ENCODE results near the gene MS4A4E. TPM values are rescaled to one million over a fixed set of nuclear protein-coding genes. Genes with fewer than 3 reads are reported as not detected.

MS4A4E gene
- total RNA-seq, 2 donors from 2014 or later, result 0.31 TPM; not detected in 1

DNA sequence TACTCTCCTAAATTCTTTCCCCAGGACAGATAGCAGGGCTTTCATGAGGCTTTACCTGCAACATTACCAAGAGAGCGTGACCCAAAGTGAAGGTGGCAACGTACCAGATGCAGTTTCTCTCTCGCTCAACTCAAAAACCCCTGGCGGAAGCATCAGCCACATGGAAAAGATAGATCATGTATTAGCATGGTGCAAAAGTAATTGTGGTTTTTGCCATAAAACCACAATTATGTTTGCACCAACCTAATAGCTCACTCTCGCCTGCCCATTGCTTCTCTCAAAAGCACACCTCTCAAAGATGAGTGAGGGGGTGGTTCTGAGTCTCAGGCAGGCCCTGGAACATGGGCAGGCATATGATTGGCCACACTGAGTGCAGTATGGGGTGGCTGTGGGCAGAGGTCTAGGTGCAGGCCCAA lies 67.1 kb downstream of the MS4A4E start:
- no peaks in the 10 kb centered on the region for H3K36me3 ChIP-seq (ENCODE audit: control insufficient read depth, insufficient read depth, low read length)
- no peaks in the 10 kb centered on the region for H3K9me3 ChIP-seq (ENCODE audit: control insufficient read depth, low read length)
- H3K4me3 ChIP-seq (ENCODE audit: low read length), result no peak overlapping the region
- Mint-ChIP-seq H3K27me3 (ENCODE audit: insufficient read depth) (no peaks in the 10 kb centered on the region), H3K4me3 (no peak overlapping the region), H3K36me3 (ENCODE audit: low read depth) (no peaks in the 10 kb centered on the region), H3K9me3 (no peaks in the 10 kb centered on the region), H3K4me1 (no peaks in the 10 kb centered on the region), H3K27ac (no peak overlapping the region)
- no peak overlapping the region for H3K9ac ChIP-seq (ENCODE audit: extremely low read depth, low read length, poor library complexity, severe bottlenecking)
- DNase-seq, result no peak
- TF ChIP-seq CTCF (conservative IDR thresholded peaks at IDR 0.05), result no peak
- 85 to 94% methylated on average over 2 to 5 of the region's 5 CpGs for WGBS, 2 experiments (ENCODE audit: insufficient coverage in 1 of 2, insufficient read length in 1 of 2)
- H3K4me1 ChIP-seq (ENCODE audit: control insufficient read depth, insufficient read depth, low read length), result no peaks in the 10 kb centered on the region
- no peaks in the 10 kb centered on the region for H3K27me3 ChIP-seq (ENCODE audit: control insufficient read depth, insufficient read depth, low read length, poor library complexity, severe bottlenecking)
- no peak overlapping the region for H3K27ac ChIP-seq (ENCODE audit: low read depth, low read length)

DNA sequence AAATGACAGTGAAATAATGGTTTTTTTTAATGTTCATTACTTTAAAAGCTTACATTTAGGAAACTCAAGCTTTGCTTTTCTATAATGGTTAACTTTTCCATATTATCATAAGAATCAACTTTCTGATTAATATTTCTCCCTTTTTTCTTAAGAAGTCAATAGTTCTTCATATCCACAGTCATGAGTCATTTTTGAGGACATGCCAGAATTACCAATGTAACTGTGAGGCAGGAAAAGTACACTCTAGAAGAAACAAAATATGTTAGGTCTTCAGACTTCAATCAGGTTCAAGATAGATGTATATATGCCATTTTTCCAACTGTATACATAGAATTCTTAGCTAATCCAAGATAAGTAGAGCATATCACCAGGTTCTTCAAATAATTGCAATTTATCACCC lies 70.9 kb downstream of the MS4A4E start:
- TF ChIP-seq CTCF (conservative IDR thresholded peaks at IDR 0.05), result no peak
- DNase-seq, result no peak
- Mint-ChIP-seq H3K36me3 (ENCODE audit: low read depth) (no peaks in the 10 kb centered on the region), H3K9me3 (peaks cover 29% of the 10 kb centered on the region), H3K27ac (no peak overlapping the region), H3K27me3 (ENCODE audit: insufficient read depth) (peaks cover 1% of the 10 kb centered on the region), H3K4me1 (no peaks in the 10 kb centered on the region), H3K4me3 (no peak overlapping the region)
- no peak overlapping the region for H3K4me3 ChIP-seq (ENCODE audit: low read length)
- no peak overlapping the region for H3K9ac ChIP-seq (ENCODE audit: extremely low read depth, low read length, poor library complexity, severe bottlenecking)
- no peaks in the 10 kb centered on the region for H3K36me3 ChIP-seq (ENCODE audit: control insufficient read depth, insufficient read depth, low read length)
- no peaks in the 10 kb centered on the region for H3K4me1 ChIP-seq (ENCODE audit: control insufficient read depth, insufficient read depth, low read length)
- no peak overlapping the region for H3K27ac ChIP-seq (ENCODE audit: low read depth, low read length)
- peaks cover 21% of the 10 kb centered on the region for H3K9me3 ChIP-seq (ENCODE audit: control insufficient read depth, low read length)
- no peaks in the 10 kb centered on the region for H3K27me3 ChIP-seq (ENCODE audit: control insufficient read depth, insufficient read depth, low read length, poor library complexity, severe bottlenecking)

DNA sequence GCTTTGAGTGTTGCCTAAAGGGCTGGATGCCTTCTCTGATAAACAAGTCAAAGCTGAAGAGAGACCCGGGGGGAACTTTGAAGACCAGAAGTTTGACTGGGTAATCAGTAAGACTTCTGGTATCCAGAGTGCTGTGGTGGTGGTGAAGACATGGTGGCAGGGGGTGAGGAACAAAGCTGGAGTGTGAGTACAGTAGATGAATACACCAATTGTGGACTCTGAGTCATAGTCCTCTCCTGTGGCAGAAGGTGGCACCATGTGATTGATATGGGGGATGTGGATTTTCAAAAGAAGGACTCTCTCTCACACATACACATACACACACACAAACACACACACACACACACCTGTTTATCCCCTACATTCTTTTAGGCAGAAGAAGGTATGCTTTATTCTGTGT lies 72.4 kb downstream of the MS4A4E start:
- 100% methylated on average over 1 of the region's 1 CpG for whole genome bisulfite sequencing, 2 experiments (ENCODE audit: insufficient coverage in 1 of 2, insufficient read length in 1 of 2)
- TF ChIP-seq CTCF (conservative IDR thresholded peaks at IDR 0.05), result no peak
- Histone ChIP-seq H3K4me3 (ENCODE audit: low read length) (no peak overlapping the region), H3K27ac (ENCODE audit: low read depth, low read length) (no peak overlapping the region), H3K9ac (ENCODE audit: extremely low read depth, low read length, poor library complexity, severe bottlenecking) (no peak overlapping the region), H3K9me3 (ENCODE audit: control insufficient read depth, low read length) (peaks cover 21% of the 10 kb centered on the region), H3K27me3 (ENCODE audit: control insufficient read depth, insufficient read depth, low read length, poor library complexity, severe bottlenecking) (no peaks in the 10 kb centered on the region), H3K36me3 (ENCODE audit: control insufficient read depth, insufficient read depth, low read length) (no peaks in the 10 kb centered on the region), H3K4me1 (ENCODE audit: control insufficient read depth, insufficient read depth, low read length) (no peaks in the 10 kb centered on the region)
- no peak for DNase-seq
- no peaks in the 10 kb centered on the region for H3K4me1 Mint-ChIP-seq
- H3K9me3 Mint-ChIP-seq, result peaks cover 38% of the 10 kb centered on the region
- peaks cover 1% of the 10 kb centered on the region for H3K27me3 Mint-ChIP-seq (ENCODE audit: insufficient read depth)
- H3K4me3 Mint-ChIP-seq, result no peak overlapping the region
- no peak overlapping the region for H3K27ac Mint-ChIP-seq
- no peaks in the 10 kb centered on the region for H3K36me3 Mint-ChIP-seq (ENCODE audit: low read depth)
